H9 (cell line): Measurements from ENCODE around the gene TBC1D28. TPM values are rescaled to one million over a fixed set of nuclear protein-coding genes. Genes with fewer than 3 reads are reported as not detected.
"Not testable (repeated sequence)": the region's sequence is repeated elsewhere in the genome, so short reads cannot be mapped to it uniquely, and the experiment has no call there.

Experiments used
- DNase-seq: peaks from one replicate; pipeline ENCODE4 v3.0.0-alpha.2; 2017
- H2AFZ ChIP-seq: one replicate; pipeline ENCODE4 v1.6.1; 2013; ENCODE audit warnings: mild to moderate bottlenecking, low read length, control low read depth, moderate library complexity
- H2AK5ac ChIP-seq: 2 replicates; pipeline ENCODE4 v1.6.1; 2013; ENCODE audit warnings: low read length, control low read depth, mixed read lengths; ENCODE audit not compliant: insufficient read length
- H2BK120ac ChIP-seq: one replicate; pipeline ENCODE4 v1.6.1; 2013; ENCODE audit warnings: low read depth, mild to moderate bottlenecking, low read length, control low read depth, inconsistent platforms; ENCODE audit not compliant: poor library complexity, severe bottlenecking
- H2BK12ac ChIP-seq: 2 replicates; pipeline ENCODE4 v1.6.1; 2013; ENCODE audit warnings: low read length, control low read depth, mixed read lengths, low read depth; ENCODE audit not compliant: insufficient read length
- H2BK15ac ChIP-seq: 2 replicates; pipeline ENCODE4 v1.6.1; 2013; ENCODE audit warnings: low read depth, low read length, control low read depth
- H2BK20ac ChIP-seq: one replicate; pipeline ENCODE4 v1.6.1; 2013; ENCODE audit warnings: low read depth, mild to moderate bottlenecking, low read length, control low read depth, inconsistent platforms; ENCODE audit not compliant: poor library complexity, severe bottlenecking
- H2BK5ac ChIP-seq: 2 replicates; pipeline ENCODE4 v1.6.1; 2013; ENCODE audit warnings: low read length, control low read depth, mixed read lengths; ENCODE audit not compliant: insufficient read length
- H3K14ac ChIP-seq: 2 replicates; pipeline ENCODE4 v1.6.1; 2013; ENCODE audit warnings: low read length, control low read depth; ENCODE audit not compliant: insufficient read depth
- H3K18ac ChIP-seq: 2 replicates; pipeline ENCODE4 v1.6.1; 2013; ENCODE audit warnings: low read depth, mild to moderate bottlenecking, mixed read lengths, low read length, control low read depth; ENCODE audit not compliant: insufficient read length
- H3K23ac ChIP-seq: 2 replicates; pipeline ENCODE4 v1.6.1; 2013; ENCODE audit warnings: low read length, control low read depth, mixed read lengths, low read depth; ENCODE audit not compliant: insufficient read length
- H3K23me2 ChIP-seq: 2 replicates; pipeline ENCODE4 v1.6.1; 2013; ENCODE audit warnings: low read depth, mild to moderate bottlenecking, mixed read lengths, low read length, control low read depth; ENCODE audit not compliant: insufficient read length, poor library complexity, severe bottlenecking
- H3K27ac ChIP-seq: 2 replicates; pipeline ENCODE4 v1.5.1; 2013; ENCODE audit warnings: low read length, control low read depth, mixed read lengths, low read depth; ENCODE audit not compliant: insufficient read length
- H3K27me3 ChIP-seq: 2 replicates; pipeline ENCODE4 v1.6.1; 2013; ENCODE audit warnings: low read length, control low read depth, inconsistent platforms; ENCODE audit not compliant: insufficient read depth
- H3K4ac ChIP-seq: 2 replicates; pipeline ENCODE4 v1.6.1; 2013; ENCODE audit warnings: low read depth, mild to moderate bottlenecking, control low read depth, inconsistent platforms, low read length, moderate library complexity
- H3K4me1 ChIP-seq: 2 replicates; pipeline ENCODE4 v1.6.1; 2013; ENCODE audit warnings: low read length, control low read depth, inconsistent platforms; ENCODE audit not compliant: insufficient read depth
- H3K4me2 ChIP-seq: 2 replicates; pipeline ENCODE4 v1.6.1; 2013; ENCODE audit warnings: low read length, control low read depth, mixed read lengths; ENCODE audit not compliant: insufficient read length, insufficient read depth
- H3K56ac ChIP-seq: 2 replicates; pipeline ENCODE4 v1.6.1; 2013; ENCODE audit warnings: low read depth, mild to moderate bottlenecking, mixed read lengths, low read length, control low read depth; ENCODE audit not compliant: insufficient read length
- H3K79me1 ChIP-seq: 2 replicates; pipeline ENCODE4 v1.6.1; 2013; ENCODE audit warnings: low read depth, mild to moderate bottlenecking, moderate library complexity, low read length, control low read depth, inconsistent platforms; ENCODE audit not compliant: insufficient read depth, poor library complexity, severe bottlenecking
- H3K79me2 ChIP-seq: 2 replicates; pipeline ENCODE4 v1.6.1; 2013; ENCODE audit warnings: low read length, control low read depth, inconsistent platforms; ENCODE audit not compliant: insufficient read depth
- H3K9ac ChIP-seq: 2 replicates; pipeline ENCODE4 v1.6.1; 2013; ENCODE audit warnings: low read length, control low read depth, mixed read lengths; ENCODE audit not compliant: insufficient read length; ENCODE audit errors: extremely low read depth
- H3K9me3 ChIP-seq: one replicate; pipeline ENCODE4 v1.6.1; 2013; ENCODE audit warnings: low read depth, low read length, inconsistent platforms; ENCODE audit not compliant: control insufficient read depth
- H3T11ph ChIP-seq: one replicate; pipeline ENCODE4 v1.6.1; 2013; ENCODE audit warnings: mild to moderate bottlenecking, low read length, control low read depth, inconsistent platforms
- H4K20me1 ChIP-seq: one replicate; pipeline ENCODE4 v1.6.1; 2013; ENCODE audit not compliant: control insufficient read depth, insufficient read length, insufficient read depth
- H4K5ac ChIP-seq: 2 replicates; pipeline ENCODE4 v1.6.1; 2013; ENCODE audit warnings: low read depth, mild to moderate bottlenecking, mixed read lengths, low read length, control low read depth; ENCODE audit not compliant: insufficient read length
- H4K8ac ChIP-seq: replicated peaks from 2 replicates; pipeline ENCODE4 v1.6.1; 2013; ENCODE audit warnings: low read length, control low read depth, mixed read lengths, low read depth; ENCODE audit not compliant: insufficient read length
- H4K91ac ChIP-seq: 2 replicates; pipeline ENCODE4 v1.6.1; 2013; ENCODE audit warnings: low read depth, mild to moderate bottlenecking, moderate library complexity, mixed read lengths, low read length, control low read depth; ENCODE audit not compliant: insufficient read length
- H3K27ac Mint-ChIP-seq, 3 experiments: 2 replicates in 2 of 3; 3 replicates in 1 of 3; pipeline ENCODE4 v1.8.0; 2020 to 2021; ENCODE audit warnings: mixed read lengths in 3 of 3, mild to moderate bottlenecking in 1 of 3, moderate library complexity in 1 of 3
- H3K27me3 Mint-ChIP-seq: 2 replicates; pipeline ENCODE4 v1.8.0; 2021; ENCODE audit warnings: low read depth, mild to moderate bottlenecking, moderate library complexity, mixed read lengths
- H3K36me3 Mint-ChIP-seq, 3 experiments: 2 replicates in 2 of 3; 3 replicates in 1 of 3; pipeline ENCODE4 v1.8.0; 2020 to 2021; ENCODE audit warnings: low read depth in 3 of 3, mixed read lengths in 3 of 3; ENCODE audit not compliant: insufficient read depth in 1 of 3
- H3K4me1 Mint-ChIP-seq, 2 experiments: 2 replicates each; pipeline ENCODE4 v1.8.0; 2020; ENCODE audit warnings: mixed read lengths in 2 of 2
- H3K4me3 Mint-ChIP-seq, 2 experiments: 2 replicates in 1 of 2; 3 replicates in 1 of 2; pipeline ENCODE4 v1.8.0; 2020 to 2021; ENCODE audit warnings: mild to moderate bottlenecking in 2 of 2, mixed read lengths in 2 of 2, moderate library complexity in 1 of 2
- H3K9me3 Mint-ChIP-seq, 2 experiments: 2 replicates in 1 of 2; 3 replicates in 1 of 2; pipeline ENCODE4 v1.8.0; 2020; ENCODE audit warnings: mild to moderate bottlenecking in 2 of 2, mixed read lengths in 2 of 2, moderate library complexity in 1 of 2
- WGBS: extraction: QIAGEN DNeasy Blood & Tissue Kit; methylation state at CpG from one replicate; pipeline ENCODE4 v1.1.7; 2013; ENCODE audit warnings: missing lambda C conversion rate, low lambda C conversion rate, mixed read lengths; ENCODE audit not compliant: insufficient read length; ENCODE audit errors: extremely low coverage; 5-methylcytosine and 5-hydroxymethylcytosine counted together
- total RNA-seq: library from RNA; stranded (reverse); gene quantifications from 2 replicates; pipeline ENCODE4 v1.2.1, GENCODE V29; 2021

The TBC1D28 gene
- total RNA-seq, 1 experiment from 2014 or later, result 0.24 TPM

GRCh38 chr17:18634550-18635263, 9.5 kb downstream of the TBC1D28 start:
- not testable (repeated sequence) for H2BK15ac ChIP-seq, H2AK5ac ChIP-seq, H3K4me2 ChIP-seq, H3K79me1 ChIP-seq, H3K23me2 ChIP-seq, H3K14ac ChIP-seq, H4K8ac ChIP-seq, H3K4me1 Mint-ChIP-seq, H4K91ac ChIP-seq, DNase-seq, H3K27ac ChIP-seq, H2BK12ac ChIP-seq, H4K20me1 ChIP-seq, H4K5ac ChIP-seq, H3K4me1 ChIP-seq, H3K79me2 ChIP-seq, H3K9me3 Mint-ChIP-seq, H3T11ph ChIP-seq, H3K36me3 Mint-ChIP-seq, H3K27ac Mint-ChIP-seq, H3K9ac ChIP-seq, H2BK120ac ChIP-seq, H3K18ac ChIP-seq, H3K4ac ChIP-seq, H3K56ac ChIP-seq, H2AFZ ChIP-seq, H3K27me3 ChIP-seq, H2BK5ac ChIP-seq, H2BK20ac ChIP-seq, H3K9me3 ChIP-seq, H3K23ac ChIP-seq
- Mint-ChIP-seq H3K4me3 (peak overlapping the region; percentile 54 to 66), H3K27me3 (peaks cover 17% of the 10 kb centered on the region)
- WGBS, result no CpG with 5 or more reads among the region's 56 CpGs
